HepG2 (cell line): Measurements from ENCODE around the gene CNOT8. TPM values are rescaled to one million over a fixed set of nuclear protein-coding genes. Genes with fewer than 3 reads are reported as not detected.
A peak's percentile ranks its signal among the peaks of the same experiment; 100 is the strongest.

Source experiments
- BORCS8-MEF2B ChIP-seq: sonication (generic); formaldehyde crosslinking; IDR thresholded peaks from 2 replicates; pipeline ENCODE4 v1.8.0; 2022; ENCODE audit warnings: mild to moderate bottlenecking, missing genetic modification reagents
- CBX1 ChIP-seq: IDR thresholded peaks from one replicate; pipeline ENCODE4 v1.6.1; 2016; ENCODE audit warnings: antibody characterized with exemption, low read depth
- FOXA1 ChIP-seq, 2 experiments: fragments of 450-650 bp in 1 of 2; sonication (generic) in 1 of 2; formaldehyde crosslinking in 1 of 2; IDR thresholded peaks; 2 replicates each; pipeline versions ENCODE4 v1.4.0 to v1.6.1; 2016 to 2020; ENCODE audit warnings: missing genetic modification reagents in 1 of 2
- MAF1 ChIP-seq: sonication (generic); formaldehyde crosslinking; IDR thresholded peaks from 2 replicates; pipeline ENCODE4 v1.5.0; 2020; ENCODE audit warnings: missing genetic modification reagents, borderline replicate concordance
- MEIS2 ChIP-seq: sonication (generic); formaldehyde crosslinking; IDR thresholded peaks from 2 replicates; pipeline ENCODE4 v1.9.0; 2021; ENCODE audit warnings: mild to moderate bottlenecking, missing genetic modification reagents
- TBP ChIP-seq: sonication (generic); formaldehyde crosslinking; IDR thresholded peaks from 2 replicates; pipeline ENCODE4 v1.5.0; 2020; ENCODE audit warnings: missing genetic modification reagents
- TBX3 ChIP-seq: fragments of 450-650 bp; IDR thresholded peaks from 2 replicates; pipeline ENCODE4 v1.6.1; 2017; ENCODE audit warnings: antibody characterized with exemption, mild to moderate bottlenecking, inconsistent platforms, borderline replicate concordance
- ZFP36 ChIP-seq: fragments of 150-350 bp; IDR thresholded peaks from 2 replicates; pipeline ENCODE4 v1.6.1; 2018; ENCODE audit warnings: borderline replicate concordance, low read length, low read depth; ENCODE audit not compliant: partially characterized antibody
- ZNF296 ChIP-seq: sonication (generic); formaldehyde crosslinking; conservative IDR thresholded peaks from 2 replicates; pipeline ENCODE4 v1.5.0; 2020; ENCODE audit warnings: mild to moderate bottlenecking, missing genetic modification reagents
- ZNF562 ChIP-seq: sonication (generic); formaldehyde crosslinking; IDR thresholded peaks from 2 replicates; pipeline ENCODE4 v1.8.0; 2022; ENCODE audit warnings: missing genetic modification reagents, borderline replicate concordance
- ZNF720 ChIP-seq: sonication (generic); formaldehyde crosslinking; IDR thresholded peaks from 2 replicates; pipeline ENCODE4 v1.4.0; 2020; ENCODE audit warnings: missing genetic modification reagents
- ZNF816 ChIP-seq: sonication (generic); formaldehyde crosslinking; IDR thresholded peaks from 2 replicates; pipeline ENCODE4 v1.8.0; 2022; ENCODE audit warnings: missing genetic modification reagents, mild to moderate bottlenecking, borderline replicate concordance
- ZSCAN30 ChIP-seq: sonication (generic); formaldehyde crosslinking; IDR thresholded peaks from 2 replicates; pipeline ENCODE4 v1.5.0; 2020; ENCODE audit warnings: mild to moderate bottlenecking, missing genetic modification reagents
- polyA plus RNA-seq, 8 experiments: library from polyadenylated mRNA; depleted of rRNA in 3 of 8; stranded (reverse) in 7 of 8; unstranded in 1 of 8; fragments of >200 nt; fragmentation: Illumina TruSeq in 4 of 8; extraction: Trizol in 4 of 8; gene quantifications; 2 replicates each; pipeline versions ENCODE4 v1.2.1 to v1.2.3, GENCODE V29; 2011 to 2016; ENCODE audit warnings: low read depth in 4 of 8, missing spikeins in 1 of 8, mixed read lengths in 1 of 8; ENCODE audit not compliant: insufficient read depth in 1 of 8
- total RNA-seq, 5 experiments: library from RNA; depleted of rRNA; stranded (reverse); fragments of >200 nt; fragmentation: Illumina TruSeq; extraction: Trizol; gene quantifications; 2 replicates each; pipeline ENCODE4 v1.2.3, GENCODE V29; 2016; ENCODE audit warnings: low read depth in 1 of 5
- TF ChIP-seq, protein P1 (sequence below): sonication (generic); formaldehyde crosslinking; IDR thresholded peaks from 2 replicates; pipeline ENCODE4 v1.9.0; 2021; ENCODE audit warnings: missing genetic modification reagents, mild to moderate bottlenecking, borderline replicate concordance
- TF ChIP-seq, protein P2 (sequence below): IDR thresholded peaks from 2 replicates; pipeline ENCODE4 v1.6.1; 2016; ENCODE audit warnings: low read depth, control low read depth
- TF ChIP-seq, protein P3 (sequence below): sonication (generic); formaldehyde crosslinking; IDR thresholded peaks from 2 replicates; pipeline ENCODE4 v1.4.0; 2020; ENCODE audit warnings: missing genetic modification reagents, borderline replicate concordance
- TF ChIP-seq, protein P4 (sequence below): sonication (generic); formaldehyde crosslinking; IDR thresholded peaks from 2 replicates; pipeline ENCODE4 v1.4.0; 2020; ENCODE audit warnings: mild to moderate bottlenecking, missing genetic modification reagents, borderline replicate concordance
- TF ChIP-seq, protein P5 (sequence below): sonication (generic); formaldehyde crosslinking; IDR thresholded peaks from 2 replicates; pipeline ENCODE4 v1.4.0; 2020; ENCODE audit warnings: missing genetic modification reagents; ENCODE audit errors: not compliant biosample characterization
- TF ChIP-seq, protein P6 (sequence below): IDR thresholded peaks from 2 replicates; pipeline ENCODE4 v1.6.1; 2012; ENCODE audit warnings: inconsistent platforms

Gene CNOT8
- total and polyA plus RNA-seq, 2 of the 13 experiments (the other 11 are each of a cell fraction or from before 2014, with no cell fraction given), result 37.1 to 74.9 TPM

DNA sequence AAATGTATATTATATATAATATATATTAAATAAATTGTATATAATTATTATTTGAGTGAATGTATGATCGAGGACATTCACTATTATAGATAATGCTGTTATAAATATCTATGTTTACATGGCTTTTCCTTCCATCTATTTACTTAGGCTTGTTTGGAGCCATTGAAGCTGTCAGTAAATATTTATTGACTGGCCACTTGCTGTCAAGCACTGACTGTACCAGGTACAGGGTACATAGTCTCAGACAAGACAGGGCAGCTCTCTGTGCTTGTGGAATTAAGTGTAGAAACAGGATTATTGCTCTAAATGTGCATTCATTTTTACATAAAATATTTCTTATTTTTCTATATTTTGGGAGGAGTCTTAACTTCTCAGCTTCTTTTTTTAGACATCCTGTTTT lies 24.4 kb upstream of the CNOT8 start (continued):
- TF ChIP-seq, protein P1, sequence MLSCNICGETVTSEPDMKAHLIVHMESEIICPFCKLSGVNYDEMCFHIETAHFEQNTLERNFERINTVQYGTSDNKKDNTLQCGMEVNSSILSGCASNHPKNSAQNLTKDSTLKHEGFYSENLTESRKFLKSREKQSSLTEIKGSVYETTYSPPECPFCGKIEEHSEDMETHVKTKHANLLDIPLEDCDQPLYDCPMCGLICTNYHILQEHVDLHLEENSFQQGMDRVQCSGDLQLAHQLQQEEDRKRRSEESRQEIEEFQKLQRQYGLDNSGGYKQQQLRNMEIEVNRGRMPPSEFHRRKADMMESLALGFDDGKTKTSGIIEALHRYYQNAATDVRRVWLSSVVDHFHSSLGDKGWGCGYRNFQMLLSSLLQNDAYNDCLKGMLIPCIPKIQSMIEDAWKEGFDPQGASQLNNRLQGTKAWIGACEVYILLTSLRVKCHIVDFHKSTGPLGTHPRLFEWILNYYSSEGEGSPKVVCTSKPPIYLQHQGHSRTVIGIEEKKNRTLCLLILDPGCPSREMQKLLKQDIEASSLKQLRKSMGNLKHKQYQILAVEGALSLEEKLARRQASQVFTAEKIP (CRISPR knock-in tag), result no peak
- TF ChIP-seq ZNF720 (CRISPR knock-in tag) (no peak), CBX1 (no peak), TBP (CRISPR knock-in tag) (no peak), MEIS2 (CRISPR knock-in tag) (peak; percentile 79; the same call in 1 of the 2 replicates), ZNF296 (CRISPR knock-in tag) (no peak), FOXA1 (IDR thresholded peaks at IDR 0.05) (peak; percentile 88), FOXA1 (CRISPR knock-in tag; IDR thresholded peaks at IDR 0.05) (peak; percentile 81), BORCS8-MEF2B (no peak), ZSCAN30 (CRISPR knock-in tag) (no peak), ZNF816 (no peak), TBX3 (peak; percentile 83; the same call in 1 of the 2 replicates), MAF1 (no peak), ZNF562 (CRISPR knock-in tag) (no peak), ZFP36 (no peak)
- TF ChIP-seq, protein P2, sequence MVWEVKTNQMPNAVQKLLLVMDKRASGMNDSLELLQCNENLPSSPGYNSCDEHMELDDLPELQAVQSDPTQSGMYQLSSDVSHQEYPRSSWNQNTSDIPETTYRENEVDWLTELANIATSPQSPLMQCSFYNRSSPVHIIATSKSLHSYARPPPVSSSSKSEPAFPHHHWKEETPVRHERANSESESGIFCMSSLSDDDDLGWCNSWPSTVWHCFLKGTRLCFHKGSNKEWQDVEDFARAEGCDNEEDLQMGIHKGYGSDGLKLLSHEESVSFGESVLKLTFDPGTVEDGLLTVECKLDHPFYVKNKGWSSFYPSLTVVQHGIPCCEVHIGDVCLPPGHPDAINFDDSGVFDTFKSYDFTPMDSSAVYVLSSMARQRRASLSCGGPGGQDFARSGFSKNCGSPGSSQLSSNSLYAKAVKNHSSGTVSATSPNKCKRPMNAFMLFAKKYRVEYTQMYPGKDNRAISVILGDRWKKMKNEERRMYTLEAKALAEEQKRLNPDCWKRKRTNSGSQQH (CRISPR knock-in tag), result no peak
- TF ChIP-seq, protein P3, sequence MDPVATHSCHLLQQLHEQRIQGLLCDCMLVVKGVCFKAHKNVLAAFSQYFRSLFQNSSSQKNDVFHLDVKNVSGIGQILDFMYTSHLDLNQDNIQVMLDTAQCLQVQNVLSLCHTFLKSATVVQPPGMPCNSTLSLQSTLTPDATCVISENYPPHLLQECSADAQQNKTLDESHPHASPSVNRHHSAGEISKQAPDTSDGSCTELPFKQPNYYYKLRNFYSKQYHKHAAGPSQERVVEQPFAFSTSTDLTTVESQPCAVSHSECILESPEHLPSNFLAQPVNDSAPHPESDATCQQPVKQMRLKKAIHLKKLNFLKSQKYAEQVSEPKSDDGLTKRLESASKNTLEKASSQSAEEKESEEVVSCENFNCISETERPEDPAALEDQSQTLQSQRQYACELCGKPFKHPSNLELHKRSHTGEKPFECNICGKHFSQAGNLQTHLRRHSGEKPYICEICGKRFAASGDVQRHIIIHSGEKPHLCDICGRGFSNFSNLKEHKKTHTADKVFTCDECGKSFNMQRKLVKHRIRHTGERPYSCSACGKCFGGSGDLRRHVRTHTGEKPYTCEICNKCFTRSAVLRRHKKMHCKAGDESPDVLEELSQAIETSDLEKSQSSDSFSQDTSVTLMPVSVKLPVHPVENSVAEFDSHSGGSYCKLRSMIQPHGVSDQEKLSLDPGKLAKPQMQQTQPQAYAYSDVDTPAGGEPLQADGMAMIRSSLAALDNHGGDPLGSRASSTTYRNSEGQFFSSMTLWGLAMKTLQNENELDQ, result no peak
- TF ChIP-seq, protein P4, sequence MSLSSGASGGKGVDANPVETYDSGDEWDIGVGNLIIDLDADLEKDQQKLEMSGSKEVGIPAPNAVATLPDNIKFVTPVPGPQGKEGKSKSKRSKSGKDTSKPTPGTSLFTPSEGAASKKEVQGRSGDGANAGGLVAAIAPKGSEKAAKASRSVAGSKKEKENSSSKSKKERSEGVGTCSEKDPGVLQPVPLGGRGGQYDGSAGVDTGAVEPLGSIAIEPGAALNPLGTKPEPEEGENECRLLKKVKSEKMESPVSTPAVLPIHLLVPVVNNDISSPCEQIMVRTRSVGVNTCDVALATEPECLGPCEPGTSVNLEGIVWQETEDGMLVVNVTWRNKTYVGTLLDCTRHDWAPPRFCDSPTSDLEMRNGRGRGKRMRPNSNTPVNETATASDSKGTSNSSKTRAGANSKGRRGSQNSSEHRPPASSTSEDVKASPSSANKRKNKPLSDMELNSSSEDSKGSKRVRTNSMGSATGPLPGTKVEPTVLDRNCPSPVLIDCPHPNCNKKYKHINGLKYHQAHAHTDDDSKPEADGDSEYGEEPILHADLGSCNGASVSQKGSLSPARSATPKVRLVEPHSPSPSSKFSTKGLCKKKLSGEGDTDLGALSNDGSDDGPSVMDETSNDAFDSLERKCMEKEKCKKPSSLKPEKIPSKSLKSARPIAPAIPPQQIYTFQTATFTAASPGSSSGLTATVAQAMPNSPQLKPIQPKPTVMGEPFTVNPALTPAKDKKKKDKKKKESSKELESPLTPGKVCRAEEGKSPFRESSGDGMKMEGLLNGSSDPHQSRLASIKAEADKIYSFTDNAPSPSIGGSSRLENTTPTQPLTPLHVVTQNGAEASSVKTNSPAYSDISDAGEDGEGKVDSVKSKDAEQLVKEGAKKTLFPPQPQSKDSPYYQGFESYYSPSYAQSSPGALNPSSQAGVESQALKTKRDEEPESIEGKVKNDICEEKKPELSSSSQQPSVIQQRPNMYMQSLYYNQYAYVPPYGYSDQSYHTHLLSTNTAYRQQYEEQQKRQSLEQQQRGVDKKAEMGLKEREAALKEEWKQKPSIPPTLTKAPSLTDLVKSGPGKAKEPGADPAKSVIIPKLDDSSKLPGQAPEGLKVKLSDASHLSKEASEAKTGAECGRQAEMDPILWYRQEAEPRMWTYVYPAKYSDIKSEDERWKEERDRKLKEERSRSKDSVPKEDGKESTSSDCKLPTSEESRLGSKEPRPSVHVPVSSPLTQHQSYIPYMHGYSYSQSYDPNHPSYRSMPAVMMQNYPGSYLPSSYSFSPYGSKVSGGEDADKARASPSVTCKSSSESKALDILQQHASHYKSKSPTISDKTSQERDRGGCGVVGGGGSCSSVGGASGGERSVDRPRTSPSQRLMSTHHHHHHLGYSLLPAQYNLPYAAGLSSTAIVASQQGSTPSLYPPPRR, result peak; percentile 83
- TF ChIP-seq, protein P5, sequence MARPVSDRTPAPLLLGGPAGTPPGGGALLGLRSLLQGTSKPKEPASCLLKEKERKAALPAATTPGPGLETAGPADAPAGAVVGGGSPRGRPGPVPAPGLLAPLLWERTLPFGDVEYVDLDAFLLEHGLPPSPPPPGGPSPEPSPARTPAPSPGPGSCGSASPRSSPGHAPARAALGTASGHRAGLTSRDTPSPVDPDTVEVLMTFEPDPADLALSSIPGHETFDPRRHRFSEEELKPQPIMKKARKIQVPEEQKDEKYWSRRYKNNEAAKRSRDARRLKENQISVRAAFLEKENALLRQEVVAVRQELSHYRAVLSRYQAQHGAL (CRISPR knock-in tag), result no peak
- TF ChIP-seq, protein P6, sequence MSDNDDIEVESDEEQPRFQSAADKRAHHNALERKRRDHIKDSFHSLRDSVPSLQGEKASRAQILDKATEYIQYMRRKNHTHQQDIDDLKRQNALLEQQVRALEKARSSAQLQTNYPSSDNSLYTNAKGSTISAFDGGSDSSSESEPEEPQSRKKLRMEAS, result no peak
